Mononuclear cell (primary cell): ENCODE data around the gene SHANK1. TPM values are rescaled to one million over a fixed set of nuclear protein-coding genes. Genes with fewer than 3 reads are reported as not detected.

Experiments used
- total RNA-seq: library from RNA; depleted of rRNA; stranded (reverse); fragments of >200 nt; gene quantifications from one replicate; pipeline ENCODE4 v1.2.3, GENCODE V29; 2012

Gene SHANK1
- total RNA-seq, 1 donor, result 0.21 TPM

Other genes with a start within 250 kb of the SHANK1 start
- 58.9 TPM for gene EMC10, start 243.3 kb downstream of the SHANK1 start, total RNA-seq
- 0.21 TPM for gene GARIN5A, start 243.0 kb downstream of the SHANK1 start, total RNA-seq
- 8.4 TPM for gene JOSD2, start 208.6 kb downstream of the SHANK1 start, total RNA-seq
- not detected for gene ASPDH, start 205.9 kb downstream of the SHANK1 start, total RNA-seq
- not detected for gene LRRC4B, start 151.4 kb downstream of the SHANK1 start, total RNA-seq
- gene SYT3, start 79.9 kb downstream of the SHANK1 start, total RNA-seq, result not detected
- not detected for gene C19orf81, start 70.4 kb downstream of the SHANK1 start, total RNA-seq
- gene CLEC11A, start 3.6 kb upstream of the SHANK1 start, total RNA-seq, result 3.8 TPM
- not detected for gene GPR32, start 50.7 kb upstream of the SHANK1 start, total RNA-seq
- not detected for gene ACP4, start 70.6 kb upstream of the SHANK1 start, total RNA-seq
- gene KLK1, start 104.0 kb upstream of the SHANK1 start, total RNA-seq, result not detected
- not detected for gene KLK15, start 113.8 kb upstream of the SHANK1 start, total RNA-seq
- 0.31 TPM for gene KLK3, start 135.1 kb upstream of the SHANK1 start, total RNA-seq
- gene KLK2, start 153.6 kb upstream of the SHANK1 start, total RNA-seq, result 0.31 TPM
- 0.21 TPM for gene KLK4, start 191.6 kb upstream of the SHANK1 start, total RNA-seq
- gene KLK5, start 233.2 kb upstream of the SHANK1 start, total RNA-seq, result not detected
- not detected for gene KLK6, start 249.8 kb upstream of the SHANK1 start, total RNA-seq